ENCODE data around the gene WFIKKN2.
A peak's percentile ranks its signal among the peaks of the same experiment; 100 is the strongest.

WFIKKN2 gene

GRCh38 chr17:50836826-50837225, 1.4 kb downstream of the WFIKKN2 start:
- DNase-seq: no peak

DNA sequence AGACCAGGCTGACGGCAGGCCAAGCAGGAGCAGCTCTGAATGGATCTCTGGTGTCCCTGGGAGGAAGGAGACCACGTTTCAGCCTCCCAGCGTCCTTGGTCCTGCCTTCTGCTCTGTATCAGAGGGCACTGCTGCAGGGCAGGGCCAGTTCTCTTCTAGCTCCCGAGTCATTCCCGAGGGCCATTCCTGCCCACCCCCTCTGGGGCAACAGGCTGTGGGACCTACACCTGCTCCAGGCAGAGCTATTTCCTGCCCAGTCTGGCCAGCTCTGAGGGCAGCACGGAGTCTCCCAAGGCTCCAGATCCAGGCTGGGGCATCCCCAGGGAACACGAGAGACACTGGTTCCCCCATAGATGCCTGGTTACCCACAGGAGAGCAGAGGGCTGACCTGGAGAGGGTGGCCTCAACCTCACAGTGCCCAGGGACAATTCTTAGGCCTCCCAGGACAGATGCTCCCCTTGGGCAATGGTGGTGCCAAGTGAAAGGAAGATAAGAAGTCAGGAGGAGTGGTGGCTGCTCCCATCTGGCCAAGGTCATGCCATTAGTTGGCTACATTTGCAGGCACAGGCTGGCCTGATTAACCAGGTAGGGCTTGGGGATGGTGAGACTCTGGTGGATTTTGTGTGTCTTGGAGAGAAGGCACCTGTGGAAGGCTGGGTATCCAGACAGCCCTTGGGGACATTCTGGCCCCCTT, 2.0 kb downstream of the WFIKKN2 start:
- no peak for DNase-seq

DNA sequence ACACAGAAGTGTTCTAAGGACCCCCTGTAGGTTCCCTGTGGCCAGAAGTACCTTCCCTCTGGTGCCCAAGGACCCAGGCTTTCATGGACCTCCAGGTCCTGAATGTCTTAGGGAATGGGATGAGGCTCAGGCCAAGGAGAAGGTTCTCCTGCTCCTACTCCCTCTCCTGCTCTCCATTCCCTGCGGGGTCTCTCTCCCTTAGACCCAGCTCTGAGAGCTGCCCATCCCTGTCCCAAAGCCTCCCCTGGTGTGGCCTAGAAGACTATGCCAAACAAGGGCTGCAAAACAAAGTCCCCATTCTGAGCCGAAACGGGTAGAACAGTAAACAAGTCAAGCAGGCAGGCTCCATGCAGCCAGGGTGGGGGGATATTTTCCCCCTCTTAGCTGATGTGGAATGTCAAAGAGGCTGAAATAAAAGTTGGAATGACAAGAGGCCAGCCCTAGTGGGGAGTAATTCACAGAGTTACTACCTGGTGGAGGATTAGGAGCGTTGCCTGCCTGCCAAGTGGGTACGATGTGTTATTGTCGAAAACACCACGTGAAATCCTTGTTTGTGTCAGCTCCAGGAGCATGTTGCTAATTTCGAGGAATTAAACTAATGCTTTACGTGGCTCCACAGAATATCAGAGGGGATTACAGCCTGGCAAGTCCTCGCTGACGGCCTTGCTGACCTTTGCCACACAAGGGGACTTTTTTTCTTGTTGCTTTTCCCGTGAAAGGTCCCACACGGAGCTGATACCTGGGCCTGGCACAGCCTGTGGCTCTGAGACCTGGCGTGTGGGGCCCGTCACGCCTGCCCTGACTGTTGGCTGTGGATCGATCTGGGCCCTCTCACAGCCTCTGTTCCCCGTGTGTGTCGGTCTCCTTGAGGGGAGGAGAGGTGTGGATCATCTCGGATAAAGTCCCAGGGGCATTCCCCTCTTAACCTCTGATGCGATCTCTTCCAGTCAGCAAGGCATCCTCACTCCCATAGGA, 2.9 kb downstream of the WFIKKN2 start:
- DNase-seq: no peak

GRCh38 chr17:50839591-50840310, 4.4 kb downstream of the WFIKKN2 start:
- DNase-seq: no peak

GRCh38 chr17:50840311-50840851, 5.0 kb downstream of the WFIKKN2 start:
- DNase-seq: no peak

DNA sequence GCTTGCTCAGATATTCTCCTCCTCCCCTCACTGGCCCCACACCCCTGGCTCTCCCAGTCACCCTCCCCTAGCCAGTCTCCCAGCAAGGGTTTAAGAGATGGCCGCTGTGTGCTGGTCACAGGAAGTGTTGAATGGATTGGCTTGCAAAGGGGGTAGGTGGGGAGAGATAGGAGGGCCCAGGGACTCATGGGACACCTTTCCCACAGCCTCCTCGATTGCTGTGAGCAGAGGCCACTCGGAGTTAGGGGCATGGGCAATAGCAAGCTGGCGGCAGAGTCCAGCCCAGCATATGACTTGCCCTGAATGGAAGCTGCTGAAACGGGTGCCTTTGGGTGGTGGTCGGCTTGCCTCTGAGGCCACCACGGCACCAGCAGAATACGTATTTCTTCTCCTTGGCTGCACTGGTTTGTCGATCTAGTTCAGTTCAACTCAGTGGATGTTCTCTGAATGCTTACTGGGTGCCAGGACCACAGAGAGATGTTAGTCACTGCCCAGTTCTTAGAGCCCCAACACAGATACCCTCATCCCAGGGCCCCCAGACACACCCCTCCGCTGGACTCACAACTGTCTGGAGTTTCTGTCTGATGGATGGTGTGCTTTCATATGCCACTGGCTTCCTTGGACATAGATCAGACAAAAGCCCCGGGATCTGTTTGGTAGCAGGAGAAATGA, 6.0 kb downstream of the WFIKKN2 start:
- DNase-seq: no peak

DNA sequence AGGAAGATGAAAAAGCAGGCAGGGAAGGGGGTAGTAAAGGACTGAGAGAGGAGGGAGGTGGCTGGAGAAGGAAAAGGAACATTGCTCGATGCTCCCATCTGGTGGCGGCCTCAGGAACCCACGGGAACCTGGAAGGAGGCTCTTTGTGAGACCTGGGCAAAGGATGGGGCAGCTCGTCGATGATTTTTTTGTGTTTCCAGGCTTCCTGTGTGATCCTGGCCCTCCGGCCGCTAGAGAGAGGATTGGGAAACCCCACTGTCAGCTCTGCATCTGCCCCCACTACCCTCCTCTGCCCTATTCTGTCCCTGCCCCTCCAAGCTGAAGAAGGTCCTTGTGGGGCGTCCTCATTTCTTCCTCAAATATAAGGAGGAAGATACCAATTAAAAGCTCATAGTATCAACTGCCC, 6.6 kb downstream of the WFIKKN2 start:
- peak; percentile 24 to 72 for DNase-seq

DNA sequence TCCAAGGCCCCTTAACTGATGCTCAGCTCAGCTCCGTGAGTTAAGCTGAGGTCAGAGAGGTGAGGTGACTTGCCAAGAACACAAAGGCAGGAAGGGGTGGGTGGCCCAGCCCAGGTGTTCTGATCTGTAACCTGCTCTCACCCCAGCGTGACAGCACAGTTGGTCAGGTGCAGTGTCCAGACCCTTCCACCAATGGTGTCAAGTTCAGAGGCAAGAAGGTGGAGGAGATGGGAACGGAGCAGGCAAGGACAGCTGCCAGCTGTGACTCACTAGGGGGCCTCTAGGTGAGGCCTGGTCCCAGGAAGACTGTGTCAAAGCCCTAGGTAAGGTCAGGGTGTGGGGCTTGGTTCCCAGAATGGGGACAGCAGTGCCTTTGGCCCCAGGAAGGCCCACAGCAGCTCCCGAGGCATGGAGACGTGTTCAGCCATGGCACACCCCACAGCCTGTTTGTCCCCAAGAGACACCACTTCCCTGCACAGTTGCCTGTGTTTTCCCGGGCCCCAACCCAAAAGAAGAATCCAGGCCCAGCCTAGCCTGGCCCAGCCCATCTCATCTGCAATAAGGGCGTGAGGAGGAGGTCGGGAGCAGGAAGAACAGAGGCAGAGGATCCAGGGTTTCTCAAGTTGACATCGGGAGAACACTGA, 7.2 kb downstream of the WFIKKN2 start:
- DNase-seq: no peak

DNA sequence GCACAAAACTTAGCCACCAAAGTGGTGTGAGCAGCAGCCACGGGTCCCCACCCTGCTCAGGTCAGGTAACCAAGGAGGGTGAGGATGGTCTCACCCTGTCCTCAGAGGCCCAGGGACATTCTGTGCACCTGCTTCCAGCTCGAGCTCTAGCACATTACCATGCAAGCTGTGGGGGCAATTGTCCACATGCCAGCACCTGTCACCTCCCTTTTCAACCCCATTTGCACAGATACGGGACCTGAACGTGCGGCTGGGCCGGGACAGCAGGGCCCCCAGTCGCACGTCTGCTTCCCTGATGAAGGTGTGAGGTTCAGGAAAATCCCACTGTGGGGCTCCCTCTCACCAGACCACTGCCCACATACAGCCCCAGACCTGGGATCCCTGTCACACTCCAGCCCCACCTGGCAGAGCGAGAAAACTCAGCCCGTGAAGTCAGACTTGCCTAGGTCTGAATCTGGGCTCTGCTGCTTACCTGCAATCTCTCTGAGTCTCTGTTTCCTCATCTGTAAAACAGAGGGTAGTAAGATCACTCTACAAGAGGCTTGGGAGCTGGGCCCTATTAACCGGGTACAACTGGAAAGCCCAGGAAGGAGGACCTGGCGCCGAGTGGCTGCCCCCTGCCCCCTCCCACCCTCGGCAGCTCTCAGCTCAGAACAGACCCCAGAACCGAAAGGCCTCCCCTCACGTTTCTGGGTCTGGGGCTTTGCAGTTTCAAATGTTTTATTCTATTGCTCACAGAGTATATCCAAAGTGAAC, 7.9 kb downstream of the WFIKKN2 start:
- DNase-seq: no peak

GRCh38 chr17:50844117-50844700, 8.8 kb downstream of the WFIKKN2 start:
- DNase-seq: no peak

GRCh38 chr17:50845240-50846147, 10.1 kb downstream of the WFIKKN2 start:
- DNase-seq: no peak

- no peak for DNase-seq
Observed at GRCh38 chr17:50847566-50847965, 12.2 kb downstream of the WFIKKN2 start.

- DNase-seq: no peak
Observed at GRCh38 chr17:50848039-50848438, 12.7 kb downstream of the WFIKKN2 start.

GRCh38 chr17:50848711-50849110, 13.3 kb downstream of the WFIKKN2 start:
- no peak for DNase-seq

- no peak for DNase-seq
Observed at GRCh38 chr17:50850640-50851039, 15.3 kb downstream of the WFIKKN2 start.

DNA sequence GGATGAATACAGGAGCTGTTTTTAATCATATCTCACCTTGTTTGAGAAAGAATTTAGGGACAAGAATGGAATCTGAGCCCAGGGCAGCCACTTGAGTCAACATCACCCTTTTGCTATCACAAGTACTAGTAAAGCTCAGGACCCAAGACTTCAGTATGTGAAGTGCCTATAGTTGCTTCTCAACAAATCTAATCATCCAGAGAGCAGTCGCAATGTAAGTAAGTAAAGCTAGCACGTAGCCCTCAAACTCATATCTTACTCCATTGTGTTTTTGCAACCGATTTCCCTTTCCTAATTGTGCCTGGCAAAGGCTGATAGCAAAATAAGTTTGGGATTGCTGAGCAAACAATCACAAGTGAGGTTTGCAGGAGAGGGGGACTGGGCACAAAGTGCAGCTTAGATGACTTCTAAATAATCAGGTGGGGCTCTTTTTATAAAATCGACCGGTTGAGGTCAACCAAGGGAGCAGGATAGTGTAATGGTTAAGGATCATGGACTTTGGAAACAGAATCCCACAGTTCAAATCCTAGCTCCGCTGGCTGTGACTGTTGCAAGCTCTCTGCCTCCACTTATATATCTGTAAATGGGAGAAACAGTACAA, 17.7 kb downstream of the WFIKKN2 start:
- no peak for DNase-seq

DNA sequence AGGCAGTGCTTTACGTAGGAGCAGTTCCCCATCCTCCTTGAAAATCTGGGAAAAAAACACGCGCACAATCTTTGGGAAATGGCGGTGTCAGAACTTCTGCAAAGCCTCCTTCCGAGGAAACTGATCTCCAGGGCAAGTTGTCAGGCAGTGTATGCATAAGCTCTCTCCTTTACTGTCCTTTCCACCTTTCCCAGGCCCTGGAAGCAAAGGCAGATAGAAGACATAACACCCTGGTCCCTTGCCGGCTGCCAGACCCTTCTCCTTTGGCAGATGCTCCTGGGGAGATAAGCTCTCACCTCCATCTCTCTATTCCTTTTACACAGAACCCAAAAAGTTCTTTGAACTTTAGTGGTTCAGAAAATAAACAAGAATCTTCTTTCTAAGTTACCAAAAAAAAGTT, 18.4 kb downstream of the WFIKKN2 start:
- no peak for DNase-seq

GRCh38 chr17:50855708-50856330, 20.4 kb downstream of the WFIKKN2 start:
- DNase-seq: no peak

DNA sequence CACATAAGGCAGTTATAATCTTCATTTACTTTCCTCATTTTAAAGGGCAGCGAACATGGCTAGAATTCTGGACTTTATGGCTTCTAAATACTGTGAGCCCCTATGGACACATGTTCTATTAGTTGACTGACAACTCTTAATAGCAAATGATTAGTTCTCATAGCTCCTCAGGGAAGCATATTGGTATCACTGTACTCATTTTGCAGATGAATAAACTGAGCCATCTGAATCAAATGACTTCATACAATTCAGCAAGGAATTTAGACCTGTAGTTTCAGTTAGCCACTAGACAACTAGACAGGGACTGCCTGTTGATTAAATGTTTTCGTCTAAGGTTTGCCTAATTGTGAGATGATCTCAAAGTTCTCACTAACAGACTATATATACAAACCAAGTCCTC, 21.0 kb downstream of the WFIKKN2 start:
- DNase-seq: no peak
